ENCODE data around the gene VPS26A.

DNA sequence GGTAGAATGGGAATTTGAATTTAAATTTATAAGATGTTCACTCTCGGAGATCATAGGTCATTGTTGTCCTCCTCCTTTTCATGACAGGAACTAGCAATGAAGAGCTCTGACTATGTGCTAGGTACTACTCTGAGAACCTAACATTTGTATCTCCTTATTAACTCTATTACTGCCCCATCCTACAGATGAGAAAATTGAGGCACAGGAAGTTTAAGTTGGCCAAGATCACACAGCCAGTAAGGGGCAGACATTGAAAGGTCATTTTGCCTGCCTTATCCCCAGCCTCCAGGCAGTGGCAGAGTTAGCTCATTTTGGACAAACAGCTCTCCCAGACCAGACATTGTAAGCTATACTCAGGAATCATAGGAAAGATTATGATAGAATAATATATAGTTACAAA is 30.0 kb upstream of the VPS26A start:
- no peak for TF ChIP-seq POLR2A (IDR thresholded peaks at IDR 0.05)
- TF ChIP-seq, protein P1, sequence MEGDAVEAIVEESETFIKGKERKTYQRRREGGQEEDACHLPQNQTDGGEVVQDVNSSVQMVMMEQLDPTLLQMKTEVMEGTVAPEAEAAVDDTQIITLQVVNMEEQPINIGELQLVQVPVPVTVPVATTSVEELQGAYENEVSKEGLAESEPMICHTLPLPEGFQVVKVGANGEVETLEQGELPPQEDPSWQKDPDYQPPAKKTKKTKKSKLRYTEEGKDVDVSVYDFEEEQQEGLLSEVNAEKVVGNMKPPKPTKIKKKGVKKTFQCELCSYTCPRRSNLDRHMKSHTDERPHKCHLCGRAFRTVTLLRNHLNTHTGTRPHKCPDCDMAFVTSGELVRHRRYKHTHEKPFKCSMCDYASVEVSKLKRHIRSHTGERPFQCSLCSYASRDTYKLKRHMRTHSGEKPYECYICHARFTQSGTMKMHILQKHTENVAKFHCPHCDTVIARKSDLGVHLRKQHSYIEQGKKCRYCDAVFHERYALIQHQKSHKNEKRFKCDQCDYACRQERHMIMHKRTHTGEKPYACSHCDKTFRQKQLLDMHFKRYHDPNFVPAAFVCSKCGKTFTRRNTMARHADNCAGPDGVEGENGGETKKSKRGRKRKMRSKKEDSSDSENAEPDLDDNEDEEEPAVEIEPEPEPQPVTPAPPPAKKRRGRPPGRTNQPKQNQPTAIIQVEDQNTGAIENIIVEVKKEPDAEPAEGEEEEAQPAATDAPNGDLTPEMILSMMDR (IDR thresholded peaks at IDR 0.05): no peak
